HepG2 (cell line): ENCODE data around the gene WDR83. TPM values are rescaled to one million over a fixed set of nuclear protein-coding genes. Genes with fewer than 3 reads are reported as not detected.

ENCODE experiments used
- HDAC6 ChIP-seq: fragments of 200-600 bp; sonication (generic); IDR thresholded peaks from 2 replicates; pipeline ENCODE4 v1.7.0; 2017; ENCODE audit warnings: mild to moderate bottlenecking, antibody characterized with exemption, low read length, low read depth
- JUNB ChIP-seq: sonication (generic); formaldehyde crosslinking; IDR thresholded peaks from 2 replicates; pipeline ENCODE4 v1.8.0; 2022; ENCODE audit warnings: missing genetic modification reagents, mild to moderate bottlenecking, borderline replicate concordance
- MAZ ChIP-seq, 2 experiments: sonication (generic) in 1 of 2; formaldehyde crosslinking in 1 of 2; IDR thresholded peaks; 2 replicates each; pipeline versions ENCODE4 v1.5.0 to v1.6.1; 2012 to 2020; ENCODE audit warnings: low read depth in 2 of 2, mild to moderate bottlenecking in 2 of 2, borderline replicate concordance in 1 of 2, improper control_type of control experiment in 1 of 2, low read length in 1 of 2, missing genetic modification reagents in 1 of 2, moderate library complexity in 1 of 2
- NCOA1 ChIP-seq: sonication (generic); formaldehyde crosslinking; IDR thresholded peaks from 2 replicates; pipeline ENCODE4 v1.9.0; 2021; ENCODE audit warnings: missing genetic modification reagents
- TCF12 ChIP-seq, 2 experiments: fragments of 450-650 bp in 1 of 2; sonication (generic) in 1 of 2; formaldehyde crosslinking in 1 of 2; IDR thresholded peaks; 2 replicates each; pipeline versions ENCODE4 v1.6.1 to v1.8.0; 2017 to 2022; ENCODE audit warnings: antibody characterized with exemption in 1 of 2, mild to moderate bottlenecking in 1 of 2, missing genetic modification reagents in 1 of 2, moderate library complexity in 1 of 2
- ZBTB21 ChIP-seq: sonication (generic); formaldehyde crosslinking; IDR thresholded peaks from 2 replicates; pipeline ENCODE4 v1.4.0; 2020; ENCODE audit warnings: missing genetic modification reagents
- ZNF382 ChIP-seq: sonication (generic); formaldehyde crosslinking; IDR thresholded peaks from 2 replicates; pipeline ENCODE4 v1.5.0; 2020; ENCODE audit warnings: missing genetic modification reagents, mild to moderate bottlenecking, borderline replicate concordance
- ZNF709 ChIP-seq: sonication (generic); formaldehyde crosslinking; IDR thresholded peaks from 2 replicates; pipeline ENCODE4 v1.5.0; 2020; ENCODE audit warnings: mild to moderate bottlenecking, missing genetic modification reagents
- ZNF772 ChIP-seq: sonication (generic); formaldehyde crosslinking; IDR thresholded peaks from 2 replicates; pipeline ENCODE4 v1.5.0; 2020; ENCODE audit warnings: mild to moderate bottlenecking, missing genetic modification reagents
- ZSCAN20 ChIP-seq: sonication (generic); formaldehyde crosslinking; IDR thresholded peaks from 2 replicates; pipeline ENCODE4 v1.4.0; 2020; ENCODE audit warnings: missing genetic modification reagents, mild to moderate bottlenecking, borderline replicate concordance
- polyA plus RNA-seq, 8 experiments: library from polyadenylated mRNA; depleted of rRNA in 3 of 8; stranded (reverse) in 7 of 8; unstranded in 1 of 8; fragments of >200 nt; fragmentation: Illumina TruSeq in 4 of 8; extraction: Trizol in 4 of 8; gene quantifications; 2 replicates each; pipeline versions ENCODE4 v1.2.1 to v1.2.3, GENCODE V29; 2011 to 2016; ENCODE audit warnings: low read depth in 4 of 8, missing spikeins in 1 of 8, mixed read lengths in 1 of 8; ENCODE audit not compliant: insufficient read depth in 1 of 8
- total RNA-seq, 5 experiments: library from RNA; depleted of rRNA; stranded (reverse); fragments of >200 nt; fragmentation: Illumina TruSeq; extraction: Trizol; gene quantifications; 2 replicates each; pipeline ENCODE4 v1.2.3, GENCODE V29; 2016; ENCODE audit warnings: low read depth in 1 of 5
- TF ChIP-seq, protein P1 (sequence below): sonication (generic); formaldehyde crosslinking; IDR thresholded peaks from 2 replicates; pipeline ENCODE4 v1.5.0; 2020; ENCODE audit warnings: missing genetic modification reagents
- TF ChIP-seq, protein P2 (sequence below): sonication (generic); formaldehyde crosslinking; IDR thresholded peaks from 2 replicates; pipeline ENCODE4 v1.4.0; 2020; ENCODE audit warnings: missing genetic modification reagents, borderline replicate concordance
- TF ChIP-seq, protein P3 (sequence below): sonication (generic); formaldehyde crosslinking; IDR thresholded peaks from 2 replicates; pipeline ENCODE4 v1.4.0; 2020; ENCODE audit warnings: missing genetic modification reagents, borderline replicate concordance

The WDR83 gene
- total and polyA plus RNA-seq, 2 of the 13 experiments (the other 11 are each of a cell fraction or from before 2014, with no cell fraction given), result 4.5 to 10.7 TPM

DNA sequence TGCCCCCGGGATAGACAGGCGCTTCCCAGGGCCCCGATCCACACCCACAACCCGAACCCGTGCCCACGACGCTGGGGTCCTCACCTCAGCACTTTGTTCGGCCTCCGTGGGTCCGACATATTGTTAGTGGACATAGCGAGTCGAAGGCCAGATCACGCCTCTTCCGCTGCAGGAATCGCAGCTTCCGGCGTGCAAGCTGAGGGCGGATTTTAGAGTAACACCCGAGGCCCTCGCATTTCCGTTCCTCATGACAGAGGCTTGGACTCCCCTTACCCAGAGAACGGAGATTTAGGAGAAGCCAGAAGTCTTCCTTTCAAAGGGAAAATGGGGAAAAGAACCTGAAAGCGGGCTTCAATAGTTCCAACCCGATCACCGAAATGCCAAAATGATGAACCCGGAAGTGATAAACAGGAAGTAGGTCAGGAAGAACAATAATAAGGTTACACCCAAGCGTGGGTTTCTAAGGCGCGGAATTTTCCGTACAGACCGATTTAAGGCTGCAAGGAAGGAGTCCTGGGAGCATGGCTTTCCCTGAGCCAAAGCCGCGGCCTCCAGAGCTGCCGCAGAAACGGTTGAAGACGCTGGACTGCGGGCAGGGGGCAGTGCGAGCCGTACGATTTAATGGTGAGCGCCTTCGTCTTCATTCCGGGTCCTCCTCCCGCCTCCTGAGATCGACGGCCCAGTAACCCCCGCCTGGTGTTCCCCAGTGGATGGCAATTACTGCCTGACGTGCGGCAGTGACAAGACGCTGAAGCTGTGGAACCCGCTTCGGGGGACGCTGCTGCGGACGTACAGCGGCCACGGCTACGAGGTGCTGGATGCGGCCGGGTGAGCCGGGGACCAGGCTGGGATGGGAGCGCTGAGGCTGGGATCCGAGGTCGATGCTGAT lies 2.9 kb downstream of the WDR83 start (continued):
- TF ChIP-seq HDAC6 (no peak), ZNF772 (CRISPR knock-in tag) (peak; percentile 51), JUNB (CRISPR knock-in tag) (no peak), ZNF709 (CRISPR knock-in tag) (no peak), MAZ (IDR thresholded peaks at IDR 0.05; ENCODE audit: borderline replicate concordance, low read depth, low read length) (no peak), MAZ (CRISPR knock-in tag; IDR thresholded peaks at IDR 0.05; ENCODE audit: low read depth) (peak; percentile 53; the same call in 1 of the 2 replicates), ZNF382 (no peak), TCF12 (IDR thresholded peaks at IDR 0.05) (no peak), TCF12 (CRISPR knock-in tag; IDR thresholded peaks at IDR 0.05) (no peak), ZBTB21 (no peak), NCOA1 (CRISPR knock-in tag) (peak; percentile 26; the same call in 1 of the 2 replicates), ZSCAN20 (CRISPR knock-in tag) (no peak)
- TF ChIP-seq, protein P1, sequence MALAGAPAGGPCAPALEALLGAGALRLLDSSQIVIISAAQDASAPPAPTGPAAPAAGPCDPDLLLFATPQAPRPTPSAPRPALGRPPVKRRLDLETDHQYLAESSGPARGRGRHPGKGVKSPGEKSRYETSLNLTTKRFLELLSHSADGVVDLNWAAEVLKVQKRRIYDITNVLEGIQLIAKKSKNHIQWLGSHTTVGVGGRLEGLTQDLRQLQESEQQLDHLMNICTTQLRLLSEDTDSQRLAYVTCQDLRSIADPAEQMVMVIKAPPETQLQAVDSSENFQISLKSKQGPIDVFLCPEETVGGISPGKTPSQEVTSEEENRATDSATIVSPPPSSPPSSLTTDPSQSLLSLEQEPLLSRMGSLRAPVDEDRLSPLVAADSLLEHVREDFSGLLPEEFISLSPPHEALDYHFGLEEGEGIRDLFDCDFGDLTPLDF (CRISPR knock-in tag), result 0 out of 2 replicates have a peak, but pooled peaks have one; percentile 41
- TF ChIP-seq, protein P2, sequence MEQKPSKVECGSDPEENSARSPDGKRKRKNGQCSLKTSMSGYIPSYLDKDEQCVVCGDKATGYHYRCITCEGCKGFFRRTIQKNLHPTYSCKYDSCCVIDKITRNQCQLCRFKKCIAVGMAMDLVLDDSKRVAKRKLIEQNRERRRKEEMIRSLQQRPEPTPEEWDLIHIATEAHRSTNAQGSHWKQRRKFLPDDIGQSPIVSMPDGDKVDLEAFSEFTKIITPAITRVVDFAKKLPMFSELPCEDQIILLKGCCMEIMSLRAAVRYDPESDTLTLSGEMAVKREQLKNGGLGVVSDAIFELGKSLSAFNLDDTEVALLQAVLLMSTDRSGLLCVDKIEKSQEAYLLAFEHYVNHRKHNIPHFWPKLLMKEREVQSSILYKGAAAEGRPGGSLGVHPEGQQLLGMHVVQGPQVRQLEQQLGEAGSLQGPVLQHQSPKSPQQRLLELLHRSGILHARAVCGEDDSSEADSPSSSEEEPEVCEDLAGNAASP (CRISPR knock-in tag), result no peak; the same call in 1 of the 2 replicates
- TF ChIP-seq, protein P3, sequence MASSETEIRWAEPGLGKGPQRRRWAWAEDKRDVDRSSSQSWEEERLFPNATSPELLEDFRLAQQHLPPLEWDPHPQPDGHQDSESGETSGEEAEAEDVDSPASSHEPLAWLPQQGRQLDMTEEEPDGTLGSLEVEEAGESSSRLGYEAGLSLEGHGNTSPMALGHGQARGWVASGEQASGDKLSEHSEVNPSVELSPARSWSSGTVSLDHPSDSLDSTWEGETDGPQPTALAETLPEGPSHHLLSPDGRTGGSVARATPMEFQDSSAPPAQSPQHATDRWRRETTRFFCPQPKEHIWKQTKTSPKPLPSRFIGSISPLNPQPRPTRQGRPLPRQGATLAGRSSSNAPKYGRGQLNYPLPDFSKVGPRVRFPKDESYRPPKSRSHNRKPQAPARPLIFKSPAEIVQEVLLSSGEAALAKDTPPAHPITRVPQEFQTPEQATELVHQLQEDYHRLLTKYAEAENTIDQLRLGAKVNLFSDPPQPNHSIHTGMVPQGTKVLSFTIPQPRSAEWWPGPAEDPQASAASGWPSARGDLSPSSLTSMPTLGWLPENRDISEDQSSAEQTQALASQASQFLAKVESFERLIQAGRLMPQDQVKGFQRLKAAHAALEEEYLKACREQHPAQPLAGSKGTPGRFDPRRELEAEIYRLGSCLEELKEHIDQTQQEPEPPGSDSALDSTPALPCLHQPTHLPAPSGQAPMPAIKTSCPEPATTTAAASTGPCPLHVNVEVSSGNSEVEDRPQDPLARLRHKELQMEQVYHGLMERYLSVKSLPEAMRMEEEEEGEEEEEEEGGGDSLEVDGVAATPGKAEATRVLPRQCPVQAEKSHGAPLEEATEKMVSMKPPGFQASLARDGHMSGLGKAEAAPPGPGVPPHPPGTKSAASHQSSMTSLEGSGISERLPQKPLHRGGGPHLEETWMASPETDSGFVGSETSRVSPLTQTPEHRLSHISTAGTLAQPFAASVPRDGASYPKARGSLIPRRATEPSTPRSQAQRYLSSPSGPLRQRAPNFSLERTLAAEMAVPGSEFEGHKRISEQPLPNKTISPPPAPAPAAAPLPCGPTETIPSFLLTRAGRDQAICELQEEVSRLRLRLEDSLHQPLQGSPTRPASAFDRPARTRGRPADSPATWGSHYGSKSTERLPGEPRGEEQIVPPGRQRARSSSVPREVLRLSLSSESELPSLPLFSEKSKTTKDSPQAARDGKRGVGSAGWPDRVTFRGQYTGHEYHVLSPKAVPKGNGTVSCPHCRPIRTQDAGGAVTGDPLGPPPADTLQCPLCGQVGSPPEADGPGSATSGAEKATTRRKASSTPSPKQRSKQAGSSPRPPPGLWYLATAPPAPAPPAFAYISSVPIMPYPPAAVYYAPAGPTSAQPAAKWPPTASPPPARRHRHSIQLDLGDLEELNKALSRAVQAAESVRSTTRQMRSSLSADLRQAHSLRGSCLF (CRISPR knock-in tag), result no peak
